HG03280 (cell line): Measurements from ENCODE around the gene HOOK1.

Experiments used
- ATAC-seq: cut with Tn5 transposase; IDR thresholded peaks from one replicate; pipeline ENCODE4 v1.9.1; 2021; ENCODE audit warnings: mild to moderate bottlenecking, moderate library complexity; ENCODE audit not compliant: unreplicated experiment

Gene HOOK1

GRCh38 chr1:59814901-59815825 lies at the start of gene HOOK1:
HOOK1 (plus strand) TSS chr1:59814949; CDS start chr1:59815118, 169 bp downstream.
- peak; percentile 34 for ATAC-seq

- no peak for ATAC-seq
Observed at GRCh38 chr1:59765011-59765730, 49.6 kb upstream of the HOOK1 start.

GRCh38 chr1:59766227-59766855 lies 48.4 kb upstream of the HOOK1 start:
- ATAC-seq = no peak

- no peak for ATAC-seq
Observed at GRCh38 chr1:59767119-59767518, 47.6 kb upstream of the HOOK1 start.

- no peak for ATAC-seq
Observed at GRCh38 chr1:59768792-59769735, 45.7 kb upstream of the HOOK1 start.

GRCh38 chr1:59769736-59770095 lies 45.0 kb upstream of the HOOK1 start:
- ATAC-seq = no peak

GRCh38 chr1:59771361-59771760 lies 43.4 kb upstream of the HOOK1 start:
- ATAC-seq = no peak

- ATAC-seq = no peak
Observed at GRCh38 chr1:59775480-59775879, 39.3 kb upstream of the HOOK1 start.

GRCh38 chr1:59776960-59777852 lies 37.5 kb upstream of the HOOK1 start:
- no peak for ATAC-seq

GRCh38 chr1:59779949-59780348 lies 34.8 kb upstream of the HOOK1 start:
- ATAC-seq = no peak

GRCh38 chr1:59788825-59789224 lies 25.9 kb upstream of the HOOK1 start:
- ATAC-seq = no peak

- ATAC-seq = no peak
Observed at GRCh38 chr1:59798600-59798999, 16.1 kb upstream of the HOOK1 start.

- ATAC-seq = no peak
Observed at GRCh38 chr1:59803458-59804038, 11.2 kb upstream of the HOOK1 start.

GRCh38 chr1:59804301-59804700 lies 10.4 kb upstream of the HOOK1 start:
- no peak for ATAC-seq

- ATAC-seq = no peak
Observed at GRCh38 chr1:59805554-59805953, 9.2 kb upstream of the HOOK1 start.

- ATAC-seq = peak; percentile 99
Observed at GRCh38 chr1:59814180-59814900, 409 bp upstream of the HOOK1 start.

- ATAC-seq = no peak
Observed at GRCh38 chr1:59815892-59816291, 1.1 kb downstream of the HOOK1 start.

GRCh38 chr1:59816318-59816878 lies 1.6 kb downstream of the HOOK1 start:
- ATAC-seq = no peak
